Transverse colon (tissue), 3 donors: Measurements from ENCODE around the gene EMC10.

Source experiments
- CTCF ChIP-seq, 5 experiments: fragments of 200-600 bp in 3 of 5; fragments of 450-650 bp in 2 of 5; sonication (generic) in 3 of 5; IDR thresholded peaks; 1 replicate in 2 of 5; 2 replicates in 3 of 5; pipeline ENCODE4 v1.5.1; 2016 to 2017; ENCODE audit warnings: antibody characterized with exemption in 5 of 5, inconsistent platforms in 3 of 5, mild to moderate bottlenecking in 2 of 5, moderate library complexity in 1 of 5
- POLR2A ChIP-seq: fragments of 450-650 bp; IDR thresholded peaks from one replicate; pipeline ENCODE4 v1.6.1; 2016; ENCODE audit warnings: antibody characterized with exemption, mild to moderate bottlenecking, moderate library complexity

- TF ChIP-seq CTCF (IDR thresholded peaks at IDR 0.05) (no peak), POLR2A (no peak)
Observed at GRCh38 chr19:50515168-50515561, 38.9 kb downstream of the EMC10 start.
